Lower lobe of right lung (tissue), 2 donors: ENCODE data around the gene CDH8. TPM values are rescaled to one million over a fixed set of nuclear protein-coding genes. Genes with fewer than 3 reads are reported as not detected.

ENCODE experiments used
- ATAC-seq, 2 donors: fragments of 200-7000 bp; cut with Tn5 transposase; one replicate each; pipeline ENCODE4 v1.9.1; 2020 to 2022; ENCODE audit warnings: mild to moderate bottlenecking in 2 of 2, moderate library complexity in 2 of 2
- DNase-seq: peaks from one replicate; pipeline ENCODE4 v3.0.0-alpha.2; 2020
- H3K27ac ChIP-seq: fragments of 200-600 bp; one replicate; pipeline ENCODE4 v1.8.0; 2022
- H3K27me3 ChIP-seq: fragments of 200-600 bp; one replicate; pipeline ENCODE4 v1.8.0; 2022; ENCODE audit warnings: low read depth
- H3K36me3 ChIP-seq: fragments of 200-600 bp; one replicate; pipeline ENCODE4 v1.8.0; 2022; ENCODE audit warnings: mild to moderate bottlenecking
- H3K4me1 ChIP-seq: fragments of 200-600 bp; one replicate; pipeline ENCODE4 v1.8.0; 2022
- H3K4me3 ChIP-seq: fragments of 200-600 bp; one replicate; pipeline ENCODE4 v1.8.0; 2022; ENCODE audit warnings: mild to moderate bottlenecking
- H3K9me3 ChIP-seq: fragments of 200-600 bp; one replicate; pipeline ENCODE4 v1.8.0; 2022
- intact Hi-C: fragments of 100-400 bp; cut with DNase I; formaldehyde crosslinking; loops from one replicate; pipeline ENCODE4 v1.11.0; 2022
- total RNA-seq: library from RNA; stranded (reverse); fragmentation: NEBNext Ultra II Directional; extraction: Animal tissue kit (Norgen Biotek cat#: 25700); gene quantifications from one replicate; pipeline ENCODE4 v1.2.1, GENCODE V29; 2021
- TF ChIP-seq, protein P1 (sequence below): fragments of 200-600 bp; IDR thresholded peaks from one replicate; pipeline ENCODE4 v1.8.0; 2022; ENCODE audit warnings: antibody characterized with exemption, mild to moderate bottlenecking
- donor health status: DM: no; HTN: yes; CAD: no; lungs with severe emphysema.

Gene CDH8
- total RNA-seq, 1 donor from 2014 or later: 0.71 TPM

DNA sequence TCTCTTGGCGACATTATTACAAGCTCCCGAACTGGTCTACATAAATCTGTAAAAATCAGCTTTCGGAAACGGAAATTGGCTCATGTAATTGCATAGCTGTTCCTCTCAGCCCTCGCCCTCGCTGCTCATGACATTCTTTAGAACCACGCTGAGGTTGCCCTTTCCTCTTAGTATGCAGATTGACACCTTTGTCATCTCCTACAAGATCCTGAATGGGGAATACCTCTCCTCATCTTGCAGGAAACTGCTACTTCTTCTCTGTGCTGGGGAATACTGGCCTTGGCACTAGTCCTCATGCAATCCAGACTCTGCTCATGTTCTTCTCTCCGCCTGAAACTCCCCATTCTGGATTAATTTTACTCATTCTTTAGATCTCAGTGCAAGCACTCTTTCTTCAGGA is 22.2 kb upstream of the CDH8 start:
- intact Hi-C loops: no loop called here
- TF ChIP-seq, protein P1, sequence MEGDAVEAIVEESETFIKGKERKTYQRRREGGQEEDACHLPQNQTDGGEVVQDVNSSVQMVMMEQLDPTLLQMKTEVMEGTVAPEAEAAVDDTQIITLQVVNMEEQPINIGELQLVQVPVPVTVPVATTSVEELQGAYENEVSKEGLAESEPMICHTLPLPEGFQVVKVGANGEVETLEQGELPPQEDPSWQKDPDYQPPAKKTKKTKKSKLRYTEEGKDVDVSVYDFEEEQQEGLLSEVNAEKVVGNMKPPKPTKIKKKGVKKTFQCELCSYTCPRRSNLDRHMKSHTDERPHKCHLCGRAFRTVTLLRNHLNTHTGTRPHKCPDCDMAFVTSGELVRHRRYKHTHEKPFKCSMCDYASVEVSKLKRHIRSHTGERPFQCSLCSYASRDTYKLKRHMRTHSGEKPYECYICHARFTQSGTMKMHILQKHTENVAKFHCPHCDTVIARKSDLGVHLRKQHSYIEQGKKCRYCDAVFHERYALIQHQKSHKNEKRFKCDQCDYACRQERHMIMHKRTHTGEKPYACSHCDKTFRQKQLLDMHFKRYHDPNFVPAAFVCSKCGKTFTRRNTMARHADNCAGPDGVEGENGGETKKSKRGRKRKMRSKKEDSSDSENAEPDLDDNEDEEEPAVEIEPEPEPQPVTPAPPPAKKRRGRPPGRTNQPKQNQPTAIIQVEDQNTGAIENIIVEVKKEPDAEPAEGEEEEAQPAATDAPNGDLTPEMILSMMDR: no peak
- no peak for DNase-seq

DNA sequence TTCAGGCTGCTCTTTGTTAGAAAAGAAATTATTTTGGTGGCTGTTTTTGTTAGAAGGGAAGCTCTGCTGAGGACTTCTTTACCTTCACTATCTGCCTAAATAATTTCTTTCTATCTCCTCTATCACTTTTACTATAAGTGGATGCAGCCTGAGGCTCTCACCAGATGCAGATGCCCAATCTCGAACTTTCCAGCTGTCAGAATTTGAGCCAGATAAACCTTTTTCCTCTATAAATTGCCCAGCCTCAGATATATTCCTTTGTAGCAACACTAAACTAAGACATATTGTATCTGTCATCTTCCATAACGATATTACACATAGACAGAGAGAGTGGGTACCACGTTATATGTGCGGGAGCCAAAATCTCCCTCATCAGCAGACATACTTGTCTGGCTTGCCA is 15.7 kb upstream of the CDH8 start:
- Histone ChIP-seq H3K9me3 (no peaks in the 10 kb centered on the region), H3K27ac (no peak overlapping the region), H3K36me3 (no peaks in the 10 kb centered on the region), H3K4me3 (no peak overlapping the region), H3K4me1 (no peaks in the 10 kb centered on the region), H3K27me3 (no peaks in the 10 kb centered on the region)
- TF ChIP-seq, protein P1: no peak
- DNase-seq: no peak
- no peak for ATAC-seq
- intact Hi-C loops: no loop called here

More for the DNA sequence above, 22.2 kb upstream of the CDH8 start:
- Histone ChIP-seq H3K27me3 (no peaks in the 10 kb centered on the region), H3K9me3 (no peaks in the 10 kb centered on the region), H3K36me3 (no peaks in the 10 kb centered on the region), H3K27ac (no peak overlapping the region), H3K4me3 (no peak overlapping the region), H3K4me1 (no peaks in the 10 kb centered on the region)
- ATAC-seq: no peak

DNA sequence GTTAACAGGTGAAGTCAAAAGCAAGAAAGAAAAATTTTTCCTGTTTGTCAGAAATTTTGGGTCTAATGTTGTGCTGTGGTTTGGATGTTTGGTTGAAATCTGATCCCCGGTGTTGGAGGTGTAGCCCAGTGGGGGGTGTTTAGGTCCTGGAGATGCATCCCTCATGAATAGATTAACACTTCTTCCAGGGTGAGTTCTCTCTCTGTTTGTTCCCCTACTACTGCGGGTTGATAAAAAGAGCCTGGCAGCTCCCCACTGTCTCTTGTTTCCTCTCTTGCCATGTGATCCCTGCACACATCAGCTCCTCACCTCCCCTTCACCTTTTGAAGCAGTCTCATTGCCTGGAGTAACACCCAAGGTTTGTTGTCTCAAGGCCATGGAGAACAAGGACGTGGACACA is 14.6 kb upstream of the CDH8 start:
- H3K4me3 ChIP-seq: no peak overlapping the region
- DNase-seq (no peak), ATAC-seq (no peak)
- H3K4me1 ChIP-seq: no peaks in the 10 kb centered on the region
- intact Hi-C loops: no loop called here
- TF ChIP-seq, protein P1: no peak
- H3K27ac ChIP-seq: no peak overlapping the region
- H3K36me3 ChIP-seq: no peaks in the 10 kb centered on the region
- no peaks in the 10 kb centered on the region for H3K27me3 ChIP-seq
- H3K9me3 ChIP-seq: no peaks in the 10 kb centered on the region

DNA sequence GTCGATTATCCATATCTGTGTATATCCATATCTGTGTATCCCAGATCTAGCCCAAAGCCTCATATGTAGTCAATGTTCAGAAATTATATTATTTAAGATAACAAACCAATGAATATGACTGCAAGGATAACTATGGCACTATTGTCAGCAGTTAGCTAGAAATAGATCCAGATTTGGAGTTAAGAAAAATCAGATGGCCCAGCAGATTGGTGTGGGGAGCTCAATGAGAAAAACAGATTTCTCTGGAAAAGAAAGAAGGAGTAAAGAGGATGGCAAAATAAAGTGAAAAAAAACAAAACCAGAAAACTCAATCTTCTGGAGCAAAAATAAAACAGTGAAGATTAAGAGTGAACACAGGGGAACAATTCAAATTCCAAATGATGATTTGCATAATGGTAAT is 10.6 kb upstream of the CDH8 start:
- intact Hi-C loops: no loop called here
- TF ChIP-seq, protein P1: no peak
- DNase-seq (no peak), ATAC-seq (no peak)
- Histone ChIP-seq H3K4me3 (no peak overlapping the region), H3K4me1 (no peaks in the 10 kb centered on the region), H3K36me3 (no peaks in the 10 kb centered on the region), H3K27ac (no peak overlapping the region), H3K9me3 (no peaks in the 10 kb centered on the region), H3K27me3 (no peaks in the 10 kb centered on the region)

DNA sequence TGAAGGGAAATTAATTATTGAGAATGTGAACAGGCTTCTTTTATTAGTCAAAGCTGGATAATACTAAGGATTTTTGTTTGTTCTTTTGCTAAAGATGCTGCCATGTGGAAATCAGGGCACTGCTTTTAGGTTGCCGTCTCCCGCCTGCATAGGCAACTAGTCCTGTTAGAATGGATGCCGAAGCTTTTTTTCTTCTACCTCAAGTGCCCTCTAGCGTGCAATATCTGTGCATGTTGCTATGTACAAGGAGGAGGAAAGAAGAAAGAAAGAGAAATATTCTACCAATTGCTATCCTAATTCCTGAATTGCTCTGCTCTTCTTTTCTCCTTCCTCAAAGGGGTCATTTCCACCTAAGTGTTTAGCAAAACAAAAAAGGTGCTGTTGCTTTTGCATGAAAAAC is 5.2 kb upstream of the CDH8 start:
- TF ChIP-seq, protein P1: peak; percentile 37
- intact Hi-C loops: no loop called here
- Histone ChIP-seq H3K27ac (no peak overlapping the region), H3K9me3 (no peaks in the 10 kb centered on the region), H3K4me1 (no peaks in the 10 kb centered on the region), H3K36me3 (no peaks in the 10 kb centered on the region), H3K27me3 (peaks cover 11% of the 10 kb centered on the region), H3K4me3 (no peak overlapping the region)
- ATAC-seq (no peak), DNase-seq (no peak)

DNA sequence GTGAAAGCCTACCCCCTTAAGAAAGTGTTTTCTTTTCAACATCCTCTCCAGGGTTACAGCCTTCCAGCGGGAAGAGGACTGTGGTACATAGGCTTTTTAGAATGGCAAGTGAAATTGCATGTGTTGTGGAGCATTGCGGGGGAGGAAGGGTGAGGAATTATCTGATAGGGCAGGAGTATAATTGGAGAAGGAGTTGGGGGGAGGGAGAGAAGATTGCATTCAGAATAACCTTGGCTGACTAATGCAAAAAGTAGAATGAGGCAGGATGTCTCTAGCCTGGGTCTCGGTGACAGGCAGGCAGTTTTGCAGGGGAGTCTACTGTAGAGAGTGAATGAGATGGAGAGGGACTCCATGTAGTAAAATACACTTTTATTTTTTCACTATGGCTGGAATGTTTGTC is 2.4 kb upstream of the CDH8 start:
- ATAC-seq (no peak), DNase-seq (no peak)
- peaks cover 36% of the 10 kb centered on the region for H3K27me3 ChIP-seq
- H3K4me1 ChIP-seq: peaks cover 10% of the 10 kb centered on the region
- TF ChIP-seq, protein P1: no peak
- no peaks in the 10 kb centered on the region for H3K9me3 ChIP-seq
- H3K4me3 ChIP-seq: no peak overlapping the region
- no peak overlapping the region for H3K27ac ChIP-seq
- H3K36me3 ChIP-seq: no peaks in the 10 kb centered on the region
- intact Hi-C loops: no loop called here
